CD4-positive, alpha-beta T cell treated with Interleukin-21 for 1 hour (primary cell): Measurements from ENCODE around the gene ADGRD1.

Experiments used
- DNase-seq: peaks from one replicate; pipeline ENCODE4 v3.0.0-alpha.2; 2020

ADGRD1 gene

DNA sequence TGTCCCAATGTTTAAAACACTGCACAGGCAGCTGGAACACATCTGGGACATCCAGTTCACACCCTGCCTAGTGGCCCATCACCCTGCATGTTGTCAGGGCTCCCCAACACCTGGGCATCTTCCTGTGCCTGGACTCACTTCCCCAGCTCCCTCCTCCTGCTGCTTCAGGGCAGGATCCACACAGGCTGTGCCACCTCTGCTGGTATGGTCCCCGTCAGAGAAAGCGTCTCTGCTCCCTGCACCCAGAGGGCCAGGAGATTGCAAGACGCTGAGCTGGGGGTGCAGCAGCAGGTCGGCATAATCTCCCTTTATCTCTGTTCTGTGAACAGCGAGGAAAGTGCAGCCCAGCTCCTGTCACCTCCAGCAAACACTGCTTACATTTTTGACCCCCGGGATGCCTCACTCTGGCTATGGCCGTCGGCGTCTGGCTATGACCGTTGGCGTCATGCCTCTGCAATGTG lies 124.3 kb downstream of the ADGRD1 start:
- DNase-seq = no peak

DNA sequence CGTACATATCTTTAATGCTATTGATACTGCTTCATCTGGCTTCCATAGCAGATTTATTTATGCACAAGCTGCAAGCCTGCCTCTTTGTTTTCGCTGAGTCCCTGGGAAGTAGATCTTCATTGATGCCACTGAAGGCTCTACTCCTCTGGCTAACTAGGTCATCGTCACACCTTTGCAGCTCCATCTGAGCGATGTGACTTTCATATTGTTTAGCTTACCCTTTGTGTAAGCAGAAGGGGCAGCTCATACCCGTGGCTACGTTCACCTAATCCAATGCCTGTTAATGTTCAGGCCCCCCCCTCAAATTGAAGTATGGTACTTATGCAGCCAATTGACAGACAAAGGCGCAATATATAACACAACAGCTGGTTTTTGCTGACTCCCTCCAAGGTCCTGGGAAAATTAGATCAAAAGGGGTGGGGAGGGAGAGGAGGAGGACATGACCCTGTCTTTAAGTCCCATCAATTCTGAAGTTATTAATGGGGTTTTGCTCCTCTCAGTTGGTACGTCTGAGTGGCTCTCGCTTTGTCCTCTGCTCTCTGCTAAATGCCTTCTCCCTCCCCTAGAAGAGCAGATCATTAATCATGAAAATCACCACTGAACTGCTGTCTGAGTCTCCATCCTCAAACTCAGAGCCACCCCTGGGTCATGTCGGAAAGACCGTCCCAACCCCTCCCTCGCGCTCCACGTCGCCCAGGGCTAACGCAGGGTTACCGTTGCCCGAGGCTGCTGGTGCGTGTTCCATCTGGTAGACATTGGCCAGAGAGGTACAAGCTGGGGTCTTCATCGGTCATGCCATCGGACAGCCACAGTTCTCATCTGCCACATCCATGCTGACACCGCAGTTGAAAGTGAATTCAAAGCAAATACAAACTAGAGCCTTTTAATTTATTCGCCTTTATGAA lies 128.8 kb downstream of the ADGRD1 start:
- no peak for DNase-seq

GRCh38 chr12:131084341-131085011 lies 130.8 kb downstream of the ADGRD1 start:
- no peak for DNase-seq

GRCh38 chr12:131085125-131085815 lies 131.6 kb downstream of the ADGRD1 start:
- DNase-seq = no peak

DNA sequence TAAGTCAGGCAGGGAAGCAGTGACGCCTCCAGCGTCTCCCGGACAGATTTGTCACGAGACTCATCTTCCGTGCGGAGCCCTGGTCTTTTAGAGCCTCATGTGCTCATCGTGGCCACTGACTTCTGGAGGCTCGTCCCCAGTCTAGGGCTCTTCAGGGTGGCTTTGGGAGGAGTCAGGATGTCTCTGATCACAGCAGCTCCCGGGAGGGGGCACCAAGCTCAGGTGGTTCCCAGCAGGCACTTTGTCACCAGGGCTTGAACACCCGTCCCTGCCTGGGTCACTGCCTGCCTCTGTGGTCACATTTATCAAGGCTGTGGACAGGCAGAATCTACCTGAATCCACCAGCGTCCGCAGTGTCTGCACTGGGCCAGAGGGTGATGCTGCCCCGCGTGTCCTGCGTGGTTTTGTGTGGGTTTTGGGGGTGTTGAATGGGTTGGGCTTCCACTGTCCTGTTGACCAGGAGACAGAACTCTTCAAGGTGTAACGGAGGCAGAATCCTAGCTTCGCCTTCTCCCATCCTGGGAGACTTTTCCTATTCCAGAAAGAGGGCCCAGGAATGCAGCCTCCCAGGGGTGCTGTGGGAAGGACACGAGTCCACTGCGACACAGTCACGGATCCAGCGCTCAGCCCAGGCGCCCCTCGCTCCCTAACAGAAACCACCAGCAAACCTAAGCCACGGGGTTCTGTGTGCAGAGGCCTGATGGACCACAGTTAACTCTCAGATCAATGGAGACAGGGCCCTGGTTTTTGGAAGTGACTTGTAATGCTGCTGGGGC lies 132.3 kb downstream of the ADGRD1 start:
- DNase-seq = no peak

DNA sequence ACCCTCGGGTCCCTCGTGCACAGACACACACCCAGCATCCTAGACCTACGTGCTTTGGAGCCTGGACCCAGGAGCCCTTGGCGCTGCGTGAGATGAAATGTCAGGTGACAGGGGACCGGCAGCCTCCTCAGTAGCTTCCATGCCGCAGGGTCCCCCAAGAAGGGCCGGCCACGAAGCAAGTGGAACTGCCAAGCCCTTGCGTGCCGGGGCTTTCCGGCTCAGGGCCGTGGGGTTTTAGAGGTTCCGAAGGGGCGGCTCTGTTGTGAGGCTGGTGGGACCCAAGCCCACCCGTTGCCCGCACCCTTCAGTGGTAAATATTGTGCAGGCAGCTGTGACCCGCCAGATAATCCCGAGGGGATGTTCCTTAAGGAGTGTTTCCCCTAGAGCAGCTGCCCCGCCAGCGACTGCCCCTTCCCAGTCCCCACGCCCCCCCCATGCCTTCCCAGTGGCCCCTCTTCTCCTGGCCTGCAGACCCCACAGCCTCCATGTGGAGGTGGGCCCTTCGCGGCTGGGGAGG lies 133.7 kb downstream of the ADGRD1 start:
- no peak for DNase-seq

- DNase-seq = no peak
Observed at GRCh38 chr12:131087991-131088700, 134.4 kb downstream of the ADGRD1 start.

DNA sequence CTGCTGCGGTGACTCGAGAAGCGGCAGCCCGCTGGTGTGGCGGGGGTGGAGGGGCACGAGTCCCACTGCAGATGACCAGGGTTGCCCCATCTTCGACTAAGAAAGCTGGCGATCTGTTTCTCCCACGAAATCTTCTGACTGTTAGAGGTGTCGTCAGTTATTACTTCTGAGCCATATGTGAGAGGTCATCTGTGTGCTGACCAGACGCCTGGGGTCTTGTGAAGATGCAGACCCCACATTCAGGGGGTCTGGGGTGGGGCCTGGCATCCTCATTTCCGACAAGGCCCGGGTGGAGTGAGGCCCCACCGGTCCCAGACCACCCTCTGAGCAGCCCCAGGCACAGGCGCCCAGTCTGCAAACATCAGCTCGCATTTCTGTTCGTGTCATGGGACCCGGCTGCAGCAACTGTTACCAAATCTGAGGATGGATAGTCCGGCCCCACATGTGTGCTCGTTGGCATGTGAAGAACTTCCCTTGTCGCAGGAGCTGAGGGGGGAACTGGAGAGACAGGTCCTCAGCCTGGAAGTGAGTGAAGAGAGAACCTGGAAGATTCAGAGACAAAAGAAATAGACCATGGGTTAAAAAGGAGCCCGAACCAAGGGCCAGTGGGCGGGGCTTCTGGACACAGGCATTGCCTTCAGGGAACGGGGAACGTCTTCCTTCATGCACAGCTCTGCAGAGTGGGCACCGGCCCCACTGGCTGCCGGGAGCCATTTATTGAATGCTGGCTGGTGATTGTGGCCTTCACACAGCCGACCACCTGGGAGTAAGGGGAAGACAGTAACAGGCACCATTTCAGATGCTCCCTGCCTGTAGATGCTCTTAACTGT lies 135.2 kb downstream of the ADGRD1 start:
- no peak for DNase-seq

DNA sequence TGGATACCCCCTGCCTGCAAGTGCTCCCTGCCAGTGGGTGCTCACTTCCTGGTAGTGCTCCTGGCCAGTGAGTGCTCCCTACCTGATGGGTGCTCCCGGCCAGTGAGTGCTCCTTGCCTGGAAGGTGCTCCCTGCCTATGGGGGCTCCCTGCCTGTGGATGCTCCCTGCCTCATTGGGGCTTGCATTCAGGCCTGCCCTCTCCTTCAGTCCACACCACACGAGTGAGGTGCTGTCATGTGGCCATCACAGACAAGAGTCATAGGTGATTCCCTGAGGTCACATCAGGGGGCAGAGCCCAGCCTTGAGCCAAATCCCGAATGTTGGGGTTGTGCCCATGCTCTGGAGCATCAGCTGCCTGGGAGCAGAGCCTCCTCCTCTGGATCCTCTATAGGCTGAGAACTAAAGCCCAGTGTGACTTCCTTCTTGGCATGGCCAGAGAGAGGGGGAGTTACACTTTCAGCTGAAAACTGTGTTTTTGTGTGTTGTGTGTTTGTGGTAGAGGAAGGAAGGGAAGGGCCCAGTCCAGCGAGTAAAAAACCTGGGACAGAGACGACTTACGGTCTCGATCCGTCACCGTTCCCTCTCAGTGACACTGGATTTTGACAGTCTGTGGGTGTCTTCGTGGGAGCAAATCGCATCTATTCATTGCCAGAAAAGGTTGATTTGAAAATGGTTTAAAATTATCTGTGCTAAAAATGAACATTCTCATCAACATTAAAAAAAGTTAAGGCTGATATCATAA lies 136.0 kb downstream of the ADGRD1 start:
- no peak for DNase-seq

GRCh38 chr12:131090274-131091210 lies 136.8 kb downstream of the ADGRD1 start:
- DNase-seq = no peak

DNA sequence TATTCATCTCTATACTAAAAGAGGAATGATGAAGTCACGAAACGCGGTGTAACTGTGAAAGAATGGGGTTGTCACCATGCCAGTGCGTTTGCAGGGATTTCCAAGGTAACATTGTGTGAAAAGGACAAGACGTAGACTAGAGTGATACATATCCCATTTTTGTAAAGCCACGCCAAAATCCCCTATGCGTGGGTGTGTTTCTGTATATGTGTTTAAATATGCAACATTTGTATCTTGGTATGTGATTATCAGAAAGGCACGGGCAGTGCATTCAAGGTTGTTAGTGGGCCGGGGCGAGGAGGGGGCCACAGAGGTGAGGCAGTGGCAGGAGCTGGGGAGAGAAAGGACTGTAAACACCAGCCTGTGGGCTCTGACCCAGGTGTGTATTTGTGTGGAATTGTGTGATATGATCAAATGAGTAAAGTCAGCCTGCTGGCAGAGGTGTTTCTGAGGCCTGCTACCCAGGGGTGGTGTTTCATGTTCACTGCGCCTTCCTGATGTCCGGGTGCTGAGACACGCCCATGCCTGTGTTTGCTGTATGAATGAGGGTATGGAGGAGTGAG lies 137.8 kb downstream of the ADGRD1 start:
- DNase-seq = no peak

DNA sequence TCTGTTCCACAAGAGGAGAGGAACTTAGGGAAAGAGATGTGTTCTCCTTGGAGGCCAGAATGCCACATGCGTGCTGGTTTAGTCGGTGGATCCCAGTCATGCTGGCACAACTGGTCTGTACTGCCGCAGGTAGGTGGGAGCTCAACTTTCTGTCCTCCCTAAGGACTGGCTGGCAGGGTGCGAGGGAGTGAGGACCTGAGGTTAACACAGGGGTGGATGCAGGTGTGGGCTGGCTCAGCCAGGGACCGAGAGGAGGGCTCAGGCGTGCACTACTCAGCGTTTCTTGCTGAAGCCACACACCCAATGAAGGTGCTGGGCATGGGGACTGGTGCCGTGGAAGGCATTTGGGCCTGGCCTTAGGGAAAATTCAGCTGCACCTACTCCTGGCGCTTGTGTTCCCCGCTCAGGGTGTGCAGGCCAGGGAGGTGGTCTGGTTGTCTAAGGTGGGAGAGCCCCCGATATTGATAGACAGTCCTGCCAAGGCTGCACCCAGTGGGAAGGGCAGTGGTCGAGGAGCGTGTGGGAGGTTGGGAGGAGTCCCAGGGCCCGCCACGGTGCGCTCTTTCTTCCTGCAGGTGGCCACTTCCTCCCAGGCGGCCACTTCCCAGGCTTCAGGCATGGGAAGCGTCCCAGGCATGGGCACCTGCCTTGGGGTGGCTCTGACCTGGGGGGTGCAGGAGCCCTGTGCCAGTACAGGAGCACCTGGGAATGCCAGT lies 138.4 kb downstream of the ADGRD1 start:
- DNase-seq = no peak

- peak; percentile 12 for DNase-seq
Observed at GRCh38 chr12:131092901-131093603, 139.3 kb downstream of the ADGRD1 start.

GRCh38 chr12:131093604-131093955 lies 139.9 kb downstream of the ADGRD1 start:
- no peak for DNase-seq

- DNase-seq = no peak
Observed at GRCh38 chr12:131093971-131094830, 140.5 kb downstream of the ADGRD1 start.
